Measurements from ENCODE around the gene OAF.
"Not testable (repeated sequence)": the region's sequence is repeated elsewhere in the genome, so short reads cannot be mapped to it uniquely, and the experiment has no call there.

The OAF gene

DNA sequence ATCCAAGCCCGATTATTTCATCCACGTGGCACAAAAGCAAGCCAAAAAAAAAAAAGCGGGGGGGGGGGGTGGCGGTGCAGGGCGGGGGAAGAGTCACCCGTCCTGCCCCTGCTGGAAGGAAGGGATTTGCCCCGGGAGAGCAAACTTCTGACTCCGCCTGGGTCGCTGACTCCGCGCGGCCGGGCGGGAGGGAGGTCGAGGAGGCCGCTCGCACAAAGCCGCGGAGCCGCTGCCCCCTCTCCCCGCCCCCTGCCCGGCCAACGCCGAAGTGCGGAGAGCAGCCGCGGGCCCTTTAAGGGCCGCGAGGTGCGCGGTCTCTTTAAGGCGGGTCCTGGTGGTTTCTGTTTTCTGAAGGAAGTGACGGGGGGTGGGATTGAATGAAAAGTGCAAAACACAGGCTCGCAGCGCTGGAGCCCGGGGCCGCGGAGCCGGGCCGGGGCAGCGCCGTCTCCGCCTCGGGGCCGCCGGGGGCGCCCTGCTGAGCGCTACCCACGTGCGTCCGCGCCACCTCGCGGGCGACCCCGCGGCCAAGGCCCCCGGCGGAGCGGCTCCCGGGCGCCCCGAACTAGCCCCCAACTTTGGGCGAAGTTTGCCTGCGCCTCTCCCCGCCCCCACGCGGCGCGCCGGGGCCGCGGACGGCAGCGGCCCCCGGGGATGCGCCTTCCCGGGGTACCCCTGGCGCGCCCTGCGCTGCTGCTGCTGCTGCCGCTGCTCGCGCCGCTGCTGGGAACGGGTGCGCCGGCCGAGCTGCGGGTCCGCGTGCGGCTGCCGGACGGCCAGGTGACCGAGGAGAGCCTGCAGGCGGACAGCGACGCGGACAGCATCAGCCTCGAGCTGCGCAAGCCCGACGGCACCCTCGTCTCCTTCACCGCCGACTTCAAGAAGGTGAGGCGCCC, at the start of gene OAF:
TSS of gene OAF (plus strand) at position 407 of the 896 bp plus-strand sequence. CDS start at position 655, 248 bp downstream.
- DNase-seq, result peak; percentile 34

GRCh38 chr11:120167659-120168058, 43.2 kb upstream of the OAF start:
- no peak for DNase-seq

DNA sequence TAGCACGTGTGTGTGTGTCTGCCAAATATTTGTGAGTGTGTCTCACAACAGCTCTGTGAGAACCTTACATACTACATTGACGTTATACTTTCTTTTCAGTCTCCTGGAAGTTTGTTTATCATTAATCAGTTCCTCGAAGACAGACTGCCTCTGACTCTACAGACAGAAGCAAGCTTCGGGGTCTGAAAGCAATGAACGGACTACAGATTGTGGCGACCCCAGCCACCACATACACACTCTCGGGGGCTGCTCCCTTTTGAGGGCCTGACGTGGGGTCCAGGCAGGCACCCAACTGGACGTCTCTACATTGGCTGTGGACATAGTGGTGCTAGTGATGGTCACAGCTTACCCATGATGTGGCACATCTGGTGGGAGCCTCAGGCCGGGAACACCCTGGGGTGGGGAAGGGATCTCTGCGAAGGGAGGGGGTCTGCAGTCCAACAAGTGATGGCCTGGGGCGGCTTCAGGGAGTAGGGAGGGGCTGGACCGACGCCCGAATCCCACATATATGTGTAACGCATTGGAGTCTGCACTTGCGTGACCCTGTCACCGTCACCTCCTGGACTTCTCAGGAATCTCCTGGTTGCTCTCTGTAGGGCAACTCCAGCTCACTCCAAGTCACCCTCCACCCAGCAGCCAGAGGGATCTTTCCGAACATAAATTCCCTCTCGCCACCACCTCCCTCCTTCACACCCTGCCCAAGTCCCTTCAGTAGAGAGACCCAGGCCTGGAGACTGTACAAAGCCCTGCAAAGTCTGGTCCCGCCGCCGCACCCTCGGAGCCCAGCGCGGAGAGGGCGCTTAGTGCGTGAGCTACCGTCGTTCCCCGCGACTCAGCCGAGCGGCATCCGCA, 42.5 kb upstream of the OAF start:
- no peak for DNase-seq

- DNase-seq, result peak; percentile 80 to 81
These were observed 41.7 kb upstream of the OAF start for GRCh38 chr11:120168960-120169681.

- no peak for DNase-seq
These were observed 40.7 kb upstream of the OAF start for GRCh38 chr11:120169981-120170698.

- DNase-seq, result no peak
These were observed 40.0 kb upstream of the OAF start for GRCh38 chr11:120170741-120171261.

- peak in 1 of 2 donors; percentile 73 for DNase-seq
These were observed 38.5 kb upstream of the OAF start for GRCh38 chr11:120172054-120172911.

DNA sequence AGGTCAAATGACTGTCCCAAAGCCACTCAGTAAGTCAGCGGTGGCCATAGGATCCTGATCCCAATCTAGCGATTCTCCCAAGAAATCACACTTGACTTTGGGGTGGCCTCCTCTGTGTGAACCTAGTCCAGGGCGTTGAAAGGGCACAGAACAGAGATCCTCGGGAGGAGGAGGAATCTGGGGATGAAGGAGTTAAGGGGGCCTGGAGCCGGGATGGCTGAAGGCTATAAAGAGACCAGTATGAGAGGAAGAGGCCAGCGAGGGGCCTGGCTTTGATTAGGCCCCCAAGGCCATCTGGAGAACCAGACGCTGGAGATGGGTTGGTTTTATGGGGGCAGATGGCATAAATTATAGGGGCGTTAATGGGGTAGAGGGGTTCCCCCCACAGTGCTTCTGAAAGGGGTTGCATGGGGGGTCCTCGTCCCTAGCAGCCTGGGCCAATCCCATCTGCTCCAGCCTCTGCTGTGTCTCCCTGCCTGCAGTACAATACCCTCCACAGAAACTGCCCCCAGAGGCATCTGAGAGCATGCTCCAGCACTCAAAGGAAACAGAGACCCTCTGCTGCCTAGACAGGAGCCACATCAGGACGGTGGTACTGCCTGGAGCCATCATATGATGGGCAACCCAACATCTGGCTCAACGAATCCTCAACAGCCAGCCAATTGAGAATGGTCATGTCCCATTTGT, 37.7 kb upstream of the OAF start:
- no peak for DNase-seq

GRCh38 chr11:120173807-120174206, 37.0 kb upstream of the OAF start:
- peak; percentile 36 to 60 for DNase-seq

GRCh38 chr11:120174866-120175265, 36.0 kb upstream of the OAF start:
- DNase-seq, result no peak

DNA sequence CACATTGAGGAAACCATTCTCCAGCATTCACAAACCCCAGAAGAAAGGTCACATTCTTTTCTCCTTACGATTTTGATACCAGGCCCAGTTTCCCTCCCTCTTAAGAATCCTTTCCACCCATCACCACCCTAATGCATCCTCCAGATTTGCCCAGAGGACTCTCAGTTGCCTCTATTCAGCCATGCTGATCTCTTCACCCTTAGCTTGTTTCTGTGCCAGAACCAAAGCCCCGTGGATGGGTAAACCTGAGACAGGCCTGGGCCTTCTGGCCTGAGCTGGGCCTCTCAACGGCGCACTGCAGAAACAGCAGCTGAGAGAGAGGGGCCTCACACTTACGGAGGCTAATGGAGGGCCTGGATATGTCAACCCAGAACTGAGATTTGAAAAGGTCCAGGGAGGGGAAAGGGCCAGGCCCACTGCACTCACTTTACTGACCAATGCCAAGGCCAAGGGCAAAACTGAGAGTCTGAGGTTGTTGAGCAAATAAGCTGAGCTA, 32.2 kb upstream of the OAF start:
- no peak for DNase-seq

DNA sequence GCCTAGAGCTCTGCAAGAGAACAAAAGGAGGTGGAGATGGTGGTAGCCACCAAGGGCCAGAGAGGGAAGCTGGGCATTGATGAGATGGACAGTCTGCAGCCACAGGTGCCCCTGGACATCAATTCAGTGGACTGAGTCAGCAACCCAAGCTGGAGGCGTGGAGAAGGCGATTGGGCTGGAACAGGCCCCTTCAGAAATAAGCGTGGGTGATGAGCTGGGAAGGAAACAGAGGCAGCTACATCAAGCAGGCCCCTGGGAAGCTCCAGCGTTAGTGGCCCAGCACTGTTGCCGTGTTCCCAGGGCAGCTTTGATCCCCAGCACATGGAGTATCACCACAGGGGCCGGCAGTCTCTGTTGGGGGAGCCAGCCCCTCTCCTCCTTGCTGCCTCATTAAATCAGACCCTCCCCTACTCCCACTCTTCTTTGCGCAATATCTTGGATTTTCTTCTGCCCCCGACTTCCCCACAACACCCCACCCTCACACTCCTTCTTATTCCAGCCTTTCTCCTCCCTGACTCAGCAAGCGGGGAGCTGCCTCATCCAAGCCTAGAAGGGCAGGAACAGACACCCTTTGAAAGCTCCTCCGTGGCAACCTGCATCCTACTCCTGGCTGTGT, 31.7 kb upstream of the OAF start:
- no peak for DNase-seq

DNA sequence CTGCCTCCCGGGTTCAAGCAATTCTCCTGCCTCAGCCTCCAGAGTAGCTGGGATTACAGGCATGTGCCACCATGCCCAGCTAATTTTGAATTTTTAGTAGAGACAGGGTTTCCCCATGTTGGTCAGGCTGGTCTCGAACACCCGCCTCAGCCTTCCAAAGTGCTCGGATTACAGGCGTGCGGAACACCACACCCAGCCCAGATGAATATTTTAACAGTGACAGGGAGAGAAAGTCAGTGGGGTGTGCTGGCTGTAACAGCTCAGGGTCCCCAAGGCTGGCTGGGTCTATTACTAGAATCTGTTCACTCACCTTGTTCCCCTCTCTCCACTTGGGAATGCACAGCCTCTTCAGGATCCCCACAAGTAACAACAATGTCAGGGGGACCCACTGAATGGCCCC, 30.8 kb upstream of the OAF start:
- DNase-seq, result not testable (repeated sequence)

DNA sequence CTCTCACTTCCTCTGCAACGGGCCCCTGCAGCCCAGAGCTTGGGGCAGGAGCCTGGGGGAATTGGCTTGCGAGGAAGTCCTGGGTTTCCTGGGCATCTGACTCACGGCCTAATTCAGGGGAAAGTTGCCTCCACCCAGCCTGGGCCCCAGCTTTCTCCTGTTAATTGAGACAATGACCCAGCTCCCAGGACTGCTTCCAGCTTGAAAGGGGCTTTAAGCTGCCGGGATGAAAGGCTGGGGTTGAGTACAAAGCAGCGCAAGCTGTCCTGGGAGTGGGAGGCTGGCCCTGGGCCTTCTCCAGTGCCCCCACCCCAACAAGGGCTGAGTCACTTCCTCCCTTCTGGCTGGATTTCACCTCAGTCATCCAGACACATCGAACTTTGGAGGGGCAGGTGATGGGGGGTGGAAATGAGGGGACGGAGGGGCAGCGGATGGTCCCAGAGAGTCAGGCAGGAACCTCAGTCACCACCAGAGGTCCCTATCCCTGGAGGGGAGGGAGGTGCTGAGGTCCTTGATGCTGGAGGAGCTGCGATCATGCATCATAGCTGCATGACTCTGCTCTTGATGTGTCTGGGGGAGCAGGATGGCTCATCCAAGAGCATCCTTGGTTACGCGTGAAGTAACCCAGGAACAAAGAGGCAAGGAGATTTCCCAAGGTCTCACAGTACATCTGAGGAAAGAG, 30.1 kb upstream of the OAF start:
- peak in 1 of 2 donors; percentile 42 for DNase-seq

- DNase-seq, result no peak
These were observed 29.4 kb upstream of the OAF start for GRCh38 chr11:120181376-120181975.

GRCh38 chr11:120182372-120182771, 28.5 kb upstream of the OAF start:
- no peak for DNase-seq

GRCh38 chr11:120182790-120183491, 27.9 kb upstream of the OAF start:
- peak in 1 of 2 donors; percentile 38 for DNase-seq

GRCh38 chr11:120183701-120184141, 27.1 kb upstream of the OAF start:
- no peak for DNase-seq

Measured in inflammatory macrophage treated with lipopolysaccharide for 1 hour (primary cell).